Activated CD8-positive, alpha-beta memory T cell treated with anti-CD3 and anti-CD28 coated beads for 36 hours (primary cell): ENCODE measurements around the gene ABCG1. TPM values are rescaled to one million over a fixed set of nuclear protein-coding genes. Genes with fewer than 3 reads are reported as not detected.
"Not testable (repeated sequence)": the region's sequence is repeated elsewhere in the genome, so short reads cannot be mapped to it uniquely, and the experiment has no call there.

Source experiments
- CTCF ChIA-PET: fragments of 350-600 bp; sonication (Branson Sonifier 250); formaldehyde crosslinking; loops from one replicate; lab custom pipeline; 2021; ENCODE audit warnings: antibody characterized with exemption; lab: Charles Lee
- POLR2A ChIA-PET: fragments of 350-600 bp; sonication (Branson Sonifier 250); formaldehyde crosslinking; loops from one replicate; lab custom pipeline; 2021; ENCODE audit warnings: antibody characterized with exemption; lab: Charles Lee
- total RNA-seq, 2 experiments: library from RNA; stranded (reverse); gene quantifications; one replicate each; pipeline ENCODE4 v1.2.3, GENCODE V29; 2021

ABCG1 gene
- total RNA-seq = 1 to 10 TPM; 4.4 to 5.4 TPM

DNA sequence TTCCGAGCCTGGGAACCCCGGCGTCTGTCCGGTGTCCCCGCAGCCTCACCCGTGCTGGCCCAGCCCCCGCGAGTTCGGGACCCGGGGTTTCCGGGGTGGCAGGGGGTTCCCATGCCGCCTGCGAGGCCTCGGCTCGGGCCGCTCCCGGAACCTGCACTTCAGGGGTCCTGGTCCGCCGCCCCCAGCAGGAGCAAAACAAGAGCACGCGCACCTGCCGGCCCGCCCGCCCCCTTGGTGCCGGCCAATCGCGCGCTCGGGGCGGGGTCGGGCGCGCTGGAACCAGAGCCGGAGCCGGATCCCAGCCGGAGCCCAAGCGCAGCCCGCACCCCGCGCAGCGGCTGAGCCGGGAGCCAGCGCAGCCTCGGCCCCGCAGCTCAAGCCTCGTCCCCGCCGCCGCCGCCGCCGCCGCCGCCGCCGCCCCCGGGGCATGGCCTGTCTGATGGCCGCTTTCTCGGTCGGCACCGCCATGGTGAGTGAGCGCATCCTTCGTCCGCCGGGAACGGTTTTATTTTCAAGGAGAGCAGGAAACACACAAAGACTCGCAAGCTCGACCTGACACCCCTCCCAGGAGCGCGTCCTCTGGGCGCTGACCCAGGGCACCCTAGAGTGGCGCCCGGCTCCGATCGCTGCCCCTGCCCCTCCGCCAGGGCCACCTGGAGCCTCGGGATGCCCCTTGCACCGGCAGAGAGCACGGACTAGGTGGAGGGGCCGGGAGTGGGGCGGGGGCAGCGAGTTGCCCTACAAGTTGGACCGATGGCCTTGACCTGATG lies at the start of gene ABCG1:
Gene ABCG1, plus strand, starts transcription at position 305 of the 770 bp plus-strand sequence. Its CDS starts 123 bp downstream, at position 428.
- ChIA-PET POLR2A (interaction anchor here (1.1 to 3.0 kb wide), 8 partner anchors 10 to 40 kb away, joined by 3 to 49 read pairs (median 10); no protein-coding TSS in a partner anchor), CTCF (interaction anchor here (0.7 to 2.3 kb wide), 9 partner anchors 10 to 91 kb away, joined by 3 to 14 read pairs (median 7); no protein-coding TSS in a partner anchor)

DNA sequence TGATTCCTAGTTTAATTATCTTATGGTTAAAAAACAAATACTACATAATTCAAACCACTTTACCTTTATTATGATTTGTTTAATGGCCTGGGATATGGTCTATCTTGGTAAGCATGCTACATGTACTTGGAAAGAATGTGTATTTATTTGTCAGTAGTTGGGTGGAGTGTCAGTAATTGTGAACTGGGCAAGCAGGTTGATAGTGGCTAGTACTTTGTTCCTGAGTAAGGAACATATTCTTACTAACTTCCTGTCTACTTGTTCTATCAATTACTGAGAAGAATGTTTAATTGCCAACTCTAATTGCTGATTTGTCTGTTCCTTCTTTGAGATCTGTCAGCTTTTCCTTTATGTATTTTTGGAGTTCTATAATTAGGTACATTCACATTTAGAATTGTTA lies 49.2 kb upstream of the ABCG1 start:
- POLR2A ChIA-PET = no interaction called here
- CTCF ChIA-PET = no interaction called here

DNA sequence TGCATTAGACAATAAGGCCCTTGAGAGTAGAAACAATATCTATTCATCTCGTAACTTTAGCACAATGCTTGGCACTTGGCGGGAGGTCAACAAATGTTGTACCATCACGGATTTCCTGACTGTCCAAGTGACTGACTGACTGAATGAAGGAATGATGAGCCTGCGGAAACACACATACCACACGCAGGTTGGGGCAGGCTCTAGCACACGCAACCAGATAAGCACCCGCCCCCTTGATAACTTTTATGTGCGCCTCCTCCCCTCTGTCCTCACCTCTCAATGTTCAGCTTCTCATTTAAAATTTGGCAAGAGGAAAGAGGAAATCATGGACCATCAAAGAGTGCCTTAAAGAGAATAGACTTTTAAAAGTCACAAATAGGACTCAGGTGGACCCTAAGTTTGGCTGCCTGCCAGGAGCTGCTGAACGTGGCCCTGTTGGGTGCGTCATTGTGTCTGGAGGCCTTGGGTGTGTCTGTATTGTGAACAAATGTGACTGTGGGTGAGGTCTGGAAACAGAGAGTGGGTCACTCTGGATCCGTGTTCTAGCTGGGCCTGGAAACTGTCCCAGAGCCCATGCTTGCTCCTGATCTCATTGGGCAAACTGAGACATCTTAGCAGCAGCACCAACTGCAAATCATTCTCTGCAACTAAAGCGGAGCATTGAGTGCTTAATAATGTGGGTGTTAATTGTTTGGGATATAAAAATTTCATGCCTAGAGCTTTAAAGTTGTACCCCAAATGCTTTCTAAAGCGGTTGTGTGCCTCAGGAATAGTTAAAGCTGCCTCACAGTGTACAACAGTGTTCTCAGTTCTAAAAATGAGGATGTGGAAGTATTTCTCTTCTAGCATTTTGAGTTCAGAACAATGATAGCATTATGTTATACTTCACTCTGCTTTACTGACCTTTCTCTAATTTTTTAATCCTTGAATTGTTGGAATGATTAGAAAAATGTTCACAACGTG lies 47.6 kb upstream of the ABCG1 start:
- CTCF ChIA-PET = interaction anchor here (0.6 to 1.4 kb wide), 3 partner anchors 88 to 255 kb away, joined by 3 read pairs; no protein-coding TSS in a partner anchor
- POLR2A ChIA-PET = no interaction called here

DNA sequence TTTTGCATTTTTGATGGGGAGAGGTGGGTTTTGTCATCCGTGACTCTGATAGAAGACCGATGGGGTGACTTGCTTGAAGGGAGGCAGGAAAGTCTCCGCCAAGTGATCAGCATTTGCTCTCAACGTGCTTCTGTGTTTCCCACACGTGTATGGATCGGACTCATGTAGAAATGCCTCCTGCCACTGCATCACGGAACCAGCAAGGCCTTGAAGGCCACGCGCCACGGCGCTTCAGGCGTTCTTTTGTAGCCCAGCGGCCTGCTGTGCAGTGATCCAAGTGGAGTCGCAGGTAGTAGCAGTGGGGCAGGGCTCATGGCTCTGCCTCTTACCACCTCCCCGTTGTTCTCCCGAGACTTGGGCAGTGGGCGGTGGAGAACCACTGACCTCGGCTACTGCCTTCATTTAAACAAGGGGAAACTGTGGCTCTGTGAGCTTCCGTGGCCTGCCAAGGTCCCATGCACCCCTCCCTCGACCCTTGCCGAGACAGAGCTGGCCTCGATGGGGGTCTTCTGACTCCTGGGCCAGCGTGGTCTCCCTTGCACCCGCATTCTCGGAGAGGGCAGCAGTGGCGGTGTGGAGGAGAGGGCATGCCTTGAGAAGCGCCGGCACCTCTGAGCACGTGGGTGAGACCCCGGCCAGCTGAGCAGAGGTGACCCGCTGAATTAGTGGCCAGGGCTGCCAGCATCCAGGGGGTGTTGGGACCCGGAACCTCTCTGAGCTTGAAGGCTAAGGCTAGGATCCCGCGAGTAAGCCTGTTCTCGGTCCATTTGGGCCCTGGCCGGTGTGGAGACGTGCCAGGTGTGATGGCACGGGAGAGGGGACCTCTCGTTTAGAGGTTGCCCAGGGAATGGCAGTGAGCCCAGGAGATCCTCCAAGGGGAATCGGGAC lies 46.1 kb upstream of the ABCG1 start:
- POLR2A ChIA-PET = interaction anchor here (1.1 kb wide), 1 partner anchor 14 kb away, joined by 4 read pairs; no protein-coding TSS in a partner anchor
- CTCF ChIA-PET = interaction anchor here (1.4 kb wide), 1 partner anchor 86 kb away, joined by 3 read pairs; no protein-coding TSS in a partner anchor

DNA sequence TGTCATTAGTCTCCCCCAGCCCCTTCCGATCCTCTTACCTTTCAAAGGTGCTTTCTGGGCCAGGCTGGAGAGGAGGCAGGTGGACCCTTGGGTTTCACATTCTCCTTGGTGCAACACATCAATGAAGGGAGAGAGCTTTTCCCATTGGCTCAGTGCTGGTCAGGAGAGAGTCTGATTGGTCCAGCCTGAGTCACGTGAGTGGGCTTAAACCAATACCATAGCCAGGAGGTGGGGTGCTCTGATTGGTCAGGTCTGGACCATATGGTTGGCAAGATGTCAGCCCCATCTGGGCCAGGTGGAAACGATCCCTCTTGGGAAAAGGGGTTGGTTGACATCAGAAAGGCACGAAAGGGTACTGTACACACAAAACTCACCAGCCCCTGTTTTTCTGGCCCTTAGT lies 44.8 kb upstream of the ABCG1 start:
- CTCF ChIA-PET = interaction anchor here (0.8 to 1.0 kb wide), 2 partner anchors 19 to 28 kb away, joined by 3 read pairs; no protein-coding TSS in a partner anchor
- POLR2A ChIA-PET = no interaction called here

DNA sequence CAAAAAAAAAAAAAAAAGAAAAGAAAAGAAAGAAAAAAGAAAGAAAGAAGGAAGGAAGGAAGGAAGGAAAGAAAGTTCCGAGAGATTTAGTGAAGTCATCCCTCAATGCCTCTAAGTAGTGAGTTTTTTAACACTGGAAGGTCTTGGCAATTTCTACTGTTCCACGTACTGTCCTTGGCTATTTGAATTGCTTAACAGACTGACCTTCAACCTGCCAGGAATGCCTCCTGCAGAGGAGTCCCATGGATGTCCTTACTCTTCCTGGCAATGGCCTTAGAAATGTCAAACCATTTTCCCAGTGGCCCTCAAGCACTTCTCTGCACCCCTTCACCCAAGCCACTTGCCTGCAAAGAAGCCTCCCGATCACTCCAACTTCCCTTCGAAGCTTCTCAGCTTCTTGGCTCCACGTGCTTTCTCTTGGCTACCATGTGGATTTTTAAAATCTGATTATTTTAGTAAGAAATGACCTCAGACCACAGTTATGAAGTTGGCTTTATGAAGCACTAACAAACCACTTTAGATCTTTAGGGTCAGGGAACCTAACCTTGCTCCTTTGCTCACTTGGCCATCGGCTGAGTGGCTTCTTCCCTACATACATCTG lies 43.7 kb upstream of the ABCG1 start:
- ChIA-PET CTCF (interaction anchor here (1.0 kb wide), 1 partner anchor 18 kb away, joined by 3 read pairs; no protein-coding TSS in a partner anchor), POLR2A (no interaction called here)

DNA sequence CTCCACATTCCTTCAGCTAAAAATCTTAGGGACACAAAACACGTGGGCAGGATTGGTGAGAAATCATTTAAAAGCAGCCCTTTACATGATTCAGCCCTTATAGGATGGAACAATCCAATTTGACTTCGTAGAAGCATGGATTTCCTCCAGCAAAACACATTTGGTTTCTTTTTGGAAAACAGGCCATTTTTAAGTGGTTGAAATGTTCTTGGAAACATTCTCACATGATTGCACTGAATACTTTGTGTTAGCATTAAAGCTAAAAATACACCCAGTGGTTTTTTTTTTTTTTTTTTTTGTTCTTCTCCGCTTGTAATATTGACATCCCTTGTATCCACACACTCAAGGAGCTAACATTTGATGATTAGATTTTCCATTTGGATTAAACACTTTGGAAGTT lies 42.1 kb upstream of the ABCG1 start:
- POLR2A ChIA-PET = interaction anchor here (0.6 kb wide), 2 partner anchors 12 to 91 kb away, joined by 3 to 4 read pairs; no protein-coding TSS in a partner anchor
- CTCF ChIA-PET = interaction anchor here (0.6 to 0.8 kb wide), 3 partner anchors 10 to 267 kb away, joined by 3 to 4 read pairs (median 3); no protein-coding TSS in a partner anchor

DNA sequence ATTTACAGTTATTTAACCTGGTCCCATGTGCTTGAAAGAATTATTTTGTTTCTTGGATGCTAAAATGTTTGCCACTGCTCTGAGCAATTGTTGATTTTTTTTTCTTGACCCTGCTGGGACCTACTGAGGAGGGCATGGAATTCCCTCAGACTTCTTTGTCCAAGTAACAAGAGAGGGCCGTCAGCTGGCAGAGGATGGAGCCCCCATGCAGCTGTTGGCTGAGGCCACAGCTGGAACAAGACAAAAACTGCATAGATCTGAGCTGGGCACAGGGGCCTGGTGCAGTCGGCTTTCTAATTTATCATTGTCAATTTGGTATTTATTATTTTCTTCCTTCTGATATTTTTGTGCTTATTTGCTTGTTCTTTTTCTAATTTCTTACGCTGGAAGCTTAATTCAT lies 39.6 kb upstream of the ABCG1 start:
- CTCF ChIA-PET = no interaction called here

DNA sequence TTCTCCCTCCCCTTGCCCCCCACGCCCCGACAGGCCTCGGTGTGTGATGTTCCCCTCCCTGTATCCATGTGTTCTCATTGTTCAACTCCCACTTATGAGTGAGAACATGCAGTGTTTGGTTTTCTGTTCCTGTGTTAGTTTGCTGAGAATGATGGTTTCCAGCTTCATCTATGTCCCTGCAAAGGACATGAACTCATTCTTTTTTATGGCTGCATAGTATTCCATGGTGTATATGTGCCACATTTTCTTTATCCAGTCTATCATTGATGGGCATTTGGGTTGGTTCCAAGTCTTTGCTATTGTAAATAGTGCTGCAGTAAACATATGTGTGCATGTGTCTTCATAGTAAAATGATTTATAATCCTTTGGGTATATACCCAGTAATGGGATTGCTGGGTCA lies 38.9 kb upstream of the ABCG1 start:
- POLR2A ChIA-PET = interaction anchor here (0.7 kb wide), 1 partner anchor 134 kb away, joined by 4 read pairs; no protein-coding TSS in a partner anchor
- CTCF ChIA-PET = not testable (repeated sequence)

More for the DNA sequence above, 39.6 kb upstream of the ABCG1 start:
- POLR2A ChIA-PET = interaction anchor here (0.7 kb wide), 1 partner anchor 134 kb away, joined by 4 read pairs; no protein-coding TSS in a partner anchor

DNA sequence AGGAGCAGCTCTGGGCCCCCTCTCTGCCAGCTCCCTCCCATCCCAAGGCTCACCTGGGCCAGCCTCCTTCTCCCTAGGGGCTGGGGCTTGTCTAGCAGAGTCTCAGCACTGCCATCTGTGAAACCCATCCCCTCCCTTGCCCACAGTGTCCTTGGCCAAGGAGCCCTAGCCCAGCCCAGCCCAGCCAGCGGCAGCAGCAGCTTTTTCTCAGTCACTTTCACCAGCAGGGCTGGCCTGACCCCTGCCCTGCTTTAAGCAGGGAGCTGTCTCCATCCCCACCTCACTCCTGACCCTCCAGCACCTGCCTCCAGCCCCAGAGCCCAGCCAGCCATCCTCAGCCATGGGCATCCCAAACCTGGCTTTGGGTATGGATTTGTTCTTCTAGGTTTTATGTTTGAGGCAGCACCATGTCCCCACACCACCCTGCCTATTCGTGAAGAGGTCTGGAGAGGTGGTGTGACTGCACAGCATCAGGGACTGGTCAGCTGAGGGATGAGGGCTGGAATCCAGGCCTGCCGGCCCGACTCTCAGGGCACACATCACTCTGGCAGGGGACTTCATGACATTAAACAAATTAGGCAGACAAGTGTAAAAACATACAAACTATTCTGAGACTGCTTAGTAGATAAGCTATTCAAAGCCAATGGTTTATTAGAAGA lies 36.1 kb upstream of the ABCG1 start:
- ChIA-PET CTCF (interaction anchor here (0.6 kb wide), 1 partner anchor 20 kb away, joined by 3 read pairs; no protein-coding TSS in a partner anchor), POLR2A (no interaction called here)

DNA sequence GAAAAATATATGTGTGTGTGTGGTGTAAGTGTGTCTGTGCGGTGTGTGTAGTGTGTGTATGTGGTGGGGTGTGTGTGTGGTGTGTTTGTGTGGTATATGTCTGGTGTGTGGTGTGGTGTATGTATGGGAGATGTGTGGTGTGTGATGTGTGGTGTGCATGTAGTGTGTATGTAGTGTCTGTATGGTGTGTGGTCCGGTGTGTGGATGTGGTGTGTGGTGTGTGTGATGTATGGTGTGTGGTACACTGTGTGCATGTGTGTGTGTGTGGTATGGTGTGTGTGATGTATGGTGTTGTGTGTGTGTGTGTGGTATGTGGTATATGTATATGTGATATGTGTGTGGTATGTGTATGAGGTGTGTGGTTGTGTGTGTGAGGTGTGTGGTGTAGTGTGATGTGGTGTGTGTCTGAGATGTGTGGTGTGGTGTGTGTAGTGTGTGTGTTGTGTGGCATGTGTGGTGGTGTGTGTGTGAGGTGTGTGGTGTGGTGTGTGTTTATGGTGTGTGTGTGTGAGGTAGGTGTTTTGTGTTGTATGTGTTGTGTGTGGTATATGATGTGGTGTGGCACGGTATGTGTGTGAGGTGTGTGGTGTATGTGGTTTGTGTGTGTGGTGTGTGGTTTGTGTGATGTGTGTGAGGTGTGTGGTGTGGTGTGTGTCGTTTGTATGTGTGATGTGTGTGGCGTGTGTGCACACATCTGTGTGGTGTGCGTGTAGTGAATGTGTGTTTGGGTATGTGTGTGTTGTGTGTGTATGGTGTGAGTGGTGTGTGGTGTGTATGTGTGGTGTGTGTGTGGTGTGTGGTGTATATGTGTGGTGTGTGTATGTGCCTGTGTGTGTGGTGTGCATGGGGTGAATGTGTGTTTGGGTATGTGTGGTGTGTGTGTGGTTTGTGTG lies 35.3 kb upstream of the ABCG1 start:
- ChIA-PET POLR2A (no interaction called here), CTCF (interaction anchor here (1.9 kb wide), 1 partner anchor 38 kb away, joined by 5 read pairs; no protein-coding TSS in a partner anchor)

DNA sequence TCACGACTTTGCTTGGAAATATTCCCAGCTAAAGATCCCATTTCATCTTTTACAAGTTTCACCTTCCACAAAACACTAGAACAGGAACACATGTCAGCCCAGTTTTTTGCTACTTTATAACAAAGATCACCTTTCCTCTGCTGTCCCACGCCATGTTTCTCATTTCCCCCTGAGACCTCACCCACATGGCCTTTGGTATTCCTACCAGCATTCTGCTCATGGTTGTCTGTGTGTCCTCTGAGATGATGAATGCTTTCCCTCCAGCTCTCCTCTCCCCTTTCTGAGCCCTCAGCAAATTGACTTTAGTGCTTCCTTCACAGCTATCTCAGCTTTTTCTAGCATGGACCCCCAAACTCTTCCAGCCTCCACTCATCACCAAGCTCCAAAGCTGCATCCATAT lies 32.3 kb upstream of the ABCG1 start:
- ChIA-PET POLR2A (no interaction called here), CTCF (interaction anchor here (0.8 kb wide), 1 partner anchor 9 kb away, joined by 3 read pairs; no protein-coding TSS in a partner anchor)

DNA sequence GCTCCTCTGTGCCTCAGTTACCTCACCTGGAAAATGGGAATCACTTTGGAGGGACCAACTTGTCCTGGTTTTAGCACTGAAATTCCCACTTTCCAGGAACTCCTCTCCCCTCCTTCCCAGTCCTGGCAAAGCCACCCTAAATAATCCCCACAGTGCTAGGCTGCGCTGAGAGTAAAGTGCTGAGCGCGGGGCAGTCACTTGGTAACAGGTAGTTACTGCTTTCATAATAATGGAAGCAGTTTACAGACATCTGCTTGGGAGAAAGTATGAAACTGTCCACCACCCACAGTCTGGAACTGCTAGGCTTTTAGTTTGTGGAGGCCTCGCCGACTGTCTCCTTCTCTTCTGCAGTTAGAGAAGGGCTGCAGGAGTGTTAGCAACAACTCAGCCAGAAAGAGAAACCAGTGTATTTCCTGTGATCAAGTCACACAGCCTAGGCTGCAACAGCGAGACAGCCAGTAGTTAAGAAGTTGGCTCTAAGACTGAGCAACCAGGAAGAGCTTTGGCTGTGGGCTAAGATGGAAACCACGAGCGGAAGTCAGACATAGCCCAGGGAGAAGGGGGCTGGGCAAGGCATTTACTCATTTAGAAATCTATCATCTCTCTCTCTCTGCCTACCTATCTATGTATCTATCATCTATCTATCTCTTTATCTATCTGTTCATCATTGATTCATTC lies 30.8 kb upstream of the ABCG1 start:
- ChIA-PET POLR2A (interaction anchor here (0.5 to 3.1 kb wide), 7 partner anchors 11 to 109 kb away, joined by 3 to 16 read pairs (median 3); partner anchors contain the start of gene ABCG1), CTCF (interaction anchor here (0.7 to 4.2 kb wide), 5 partner anchors 11 to 71 kb away, joined by 4 to 22 read pairs (median 6); no protein-coding TSS in a partner anchor)

DNA sequence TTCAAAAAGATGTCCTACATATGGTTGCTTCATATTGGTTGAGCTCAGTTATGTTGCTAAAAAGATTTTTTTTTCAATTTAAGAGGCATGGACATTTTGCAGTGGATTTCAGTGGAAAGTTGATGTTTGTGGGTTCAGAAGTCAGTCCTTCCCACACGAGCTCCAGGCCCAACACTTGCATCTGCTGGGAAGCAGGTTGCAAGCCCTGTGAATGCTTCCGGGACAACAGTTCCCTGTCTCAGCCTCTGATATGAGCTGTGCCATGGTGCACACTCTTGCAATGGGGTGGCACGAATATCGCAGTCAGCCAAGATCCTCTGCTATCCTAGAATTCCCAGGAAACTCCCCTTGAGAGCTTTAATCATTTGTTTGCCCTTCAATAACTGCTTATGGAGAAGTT lies 30.3 kb upstream of the ABCG1 start:
- ChIA-PET CTCF (interaction anchor here (0.7 to 4.2 kb wide), 5 partner anchors 10 to 70 kb away, joined by 4 to 22 read pairs (median 6); no protein-coding TSS in a partner anchor), POLR2A (interaction anchor here (0.5 to 3.1 kb wide), 7 partner anchors 10 to 108 kb away, joined by 3 to 16 read pairs (median 3); partner anchors contain the start of gene ABCG1)

DNA sequence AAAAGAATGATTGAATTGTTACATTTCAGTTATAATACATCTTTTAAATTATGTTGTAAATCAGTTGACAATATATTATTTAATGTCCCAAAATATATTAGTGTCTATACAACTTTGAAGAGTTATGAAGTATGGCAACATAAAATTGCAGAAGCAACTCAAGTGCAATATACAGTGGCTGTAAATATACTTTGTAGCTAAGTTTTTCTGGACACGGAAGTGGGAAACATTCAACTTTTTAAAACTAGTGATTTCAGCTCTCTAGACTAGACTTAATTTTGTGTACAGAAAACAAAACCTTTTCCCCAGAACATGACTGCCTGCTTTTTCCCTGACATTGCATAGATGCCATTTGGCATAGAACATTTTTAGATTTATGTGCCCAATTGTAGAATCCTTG lies 29.5 kb upstream of the ABCG1 start:
- ChIA-PET CTCF (interaction anchor here (1.1 to 4.2 kb wide), 4 partner anchors 9 to 69 kb away, joined by 3 to 22 read pairs (median 4); no protein-coding TSS in a partner anchor), POLR2A (interaction anchor here (0.9 to 3.1 kb wide), 2 partner anchors 30 to 45 kb away, joined by 3 to 16 read pairs; partner anchors contain the start of gene ABCG1)
